Measurements from ENCODE around the gene KIAA0232.
"Not testable (repeated sequence)": the region's sequence is repeated elsewhere in the genome, so short reads cannot be mapped to it uniquely, and the experiment has no call there.

KIAA0232 gene

GRCh38 chr4:6880691-6881090 lies 98.2 kb downstream of the KIAA0232 start:
- DNase-seq (ENCODE audit: low read depth in 1 of 2, low spot score in 1 of 2) = no peak

- no peak for DNase-seq (ENCODE audit: low read depth in 1 of 2, low spot score in 1 of 2)
Observed at GRCh38 chr4:6881908-6882307, 99.4 kb downstream of the KIAA0232 start.

GRCh38 chr4:6884341-6884870 lies 101.9 kb downstream of the KIAA0232 start:
- DNase-seq (ENCODE audit: low read depth in 1 of 2, low spot score in 1 of 2) = no peak

- no peak for DNase-seq (ENCODE audit: low read depth in 1 of 2, low spot score in 1 of 2)
Observed at GRCh38 chr4:6885953-6886557, 103.5 kb downstream of the KIAA0232 start.

GRCh38 chr4:6886886-6887285 lies 104.4 kb downstream of the KIAA0232 start:
- DNase-seq (ENCODE audit: low read depth in 1 of 2, low spot score in 1 of 2) = no peak

- DNase-seq (ENCODE audit: low read depth in 1 of 2, low spot score in 1 of 2) = no peak
Observed at GRCh38 chr4:6887591-6888371, 105.3 kb downstream of the KIAA0232 start.

GRCh38 chr4:6888506-6889071 lies 106.1 kb downstream of the KIAA0232 start:
- DNase-seq (ENCODE audit: low read depth in 1 of 2, low spot score in 1 of 2) = no peak

GRCh38 chr4:6889101-6889735 lies 106.7 kb downstream of the KIAA0232 start:
- no peak for DNase-seq (ENCODE audit: low read depth in 1 of 2, low spot score in 1 of 2)

GRCh38 chr4:6889736-6890324 lies 107.3 kb downstream of the KIAA0232 start:
- DNase-seq (ENCODE audit: low read depth in 1 of 2, low spot score in 1 of 2) = no peak

GRCh38 chr4:6890358-6890757 lies 107.8 kb downstream of the KIAA0232 start:
- no peak for DNase-seq (ENCODE audit: low read depth in 1 of 2, low spot score in 1 of 2)

GRCh38 chr4:6890971-6891370 lies 108.4 kb downstream of the KIAA0232 start:
- not testable (repeated sequence) for DNase-seq (ENCODE audit: low read depth in 1 of 2, low spot score in 1 of 2)

GRCh38 chr4:6891436-6892170 lies 109.1 kb downstream of the KIAA0232 start:
- DNase-seq (ENCODE audit: low read depth in 1 of 2, low spot score in 1 of 2) = no peak

- DNase-seq (ENCODE audit: low read depth in 1 of 2, low spot score in 1 of 2) = no peak
Observed at GRCh38 chr4:6892190-6892908, 109.8 kb downstream of the KIAA0232 start.

GRCh38 chr4:6892909-6893202 lies 110.3 kb downstream of the KIAA0232 start:
- DNase-seq (ENCODE audit: low read depth in 1 of 2, low spot score in 1 of 2) = no peak

GRCh38 chr4:6893449-6894085 lies 111.0 kb downstream of the KIAA0232 start:
- no peak for DNase-seq (ENCODE audit: low read depth in 1 of 2, low spot score in 1 of 2)

- DNase-seq (ENCODE audit: low read depth in 1 of 2, low spot score in 1 of 2) = no peak
Observed at GRCh38 chr4:6894086-6894478, 111.6 kb downstream of the KIAA0232 start.

- DNase-seq (ENCODE audit: low read depth in 1 of 2, low spot score in 1 of 2) = no peak
Observed at GRCh38 chr4:6894528-6895498, 112.3 kb downstream of the KIAA0232 start.

GRCh38 chr4:6896035-6896434 lies 113.5 kb downstream of the KIAA0232 start:
- DNase-seq (ENCODE audit: low read depth in 1 of 2, low spot score in 1 of 2) = no peak

GRCh38 chr4:6898763-6899162 lies 116.2 kb downstream of the KIAA0232 start:
- DNase-seq (ENCODE audit: low read depth in 1 of 2, low spot score in 1 of 2) = no peak

All from activated T-helper 1 cell treated with anti-CD3 and anti-CD28 coated beads, Interleukin-2, amount 50 U/mL, for 16 hours (primary cell).